CD4-positive, alpha-beta T cell (primary cell): ENCODE results near the gene IFNGR2. TPM values are rescaled to one million over a fixed set of nuclear protein-coding genes. Genes with fewer than 3 reads are reported as not detected.
"Not testable (repeated sequence)": the region's sequence is repeated elsewhere in the genome, so short reads cannot be mapped to it uniquely, and the experiment has no call there.

Experiments
- ATAC-seq: fragments of 200-7000 bp; cut with Tn5 transposase; one replicate; pipeline ENCODE4 v1.10.0; 2022; ENCODE audit warnings: mild to moderate bottlenecking; ENCODE audit not compliant: poor library complexity
- CTCF ChIA-PET: fragments of 350-600 bp; sonication (Branson Sonifier 250); formaldehyde crosslinking; loops from one replicate; lab custom pipeline; 2021; ENCODE audit warnings: antibody characterized with exemption, inconsistent platforms; lab: Charles Lee
- POLR2A ChIA-PET: fragments of 350-600 bp; sonication (Branson Sonifier 250); formaldehyde crosslinking; loops from one replicate; lab custom pipeline; 2021; ENCODE audit warnings: antibody characterized with exemption, inconsistent platforms; lab: Charles Lee
- DNase-seq, 14 experiments: peaks; one replicate each; pipeline ENCODE4 v3.0.0-alpha.2; 2013 to 2020; ENCODE audit warnings: mixed read lengths in 2 of 14
- H3K27ac ChIP-seq, 2 donors: one replicate each; pipeline versions ENCODE4 v1.5.1 to v1.7.0; 2013; ENCODE audit warnings: low read length in 2 of 2, low read depth in 1 of 2, mild to moderate bottlenecking in 1 of 2
- H3K27me3 ChIP-seq, 2 experiments: 1 replicate in 1 of 2; 2 replicates in 1 of 2; pipeline versions ENCODE4 v1.6.1 to v1.7.0; 2013; ENCODE audit warnings: low read length in 2 of 2, control low read depth in 1 of 2, mild to moderate bottlenecking in 1 of 2, moderate library complexity in 1 of 2; ENCODE audit not compliant: insufficient read depth in 2 of 2, control insufficient read depth in 1 of 2
- H3K36me3 ChIP-seq: one replicate; pipeline ENCODE4 v1.6.1; 2013; ENCODE audit warnings: low read length, control low read depth; ENCODE audit not compliant: insufficient read depth
- H3K4me1 ChIP-seq: one replicate; pipeline ENCODE4 v1.6.1; 2013; ENCODE audit warnings: low read length, control low read depth; ENCODE audit not compliant: insufficient read depth
- H3K4me3 ChIP-seq: one replicate; pipeline ENCODE4 v1.5.1; 2013; ENCODE audit warnings: mild to moderate bottlenecking, low read length, moderate library complexity
- H3K9me3 ChIP-seq, 2 experiments: 1 replicate in 1 of 2; 2 replicates in 1 of 2; pipeline versions ENCODE4 v1.6.1 to v1.7.0; 2013; ENCODE audit warnings: low read length in 2 of 2, mild to moderate bottlenecking in 2 of 2, control low read depth in 1 of 2, moderate library complexity in 1 of 2; ENCODE audit not compliant: control insufficient read depth in 1 of 2, insufficient read depth in 1 of 2
- H3K27ac Mint-ChIP-seq: one replicate; pipeline ENCODE4 v1.8.0; 2020; ENCODE audit warnings: mixed read lengths
- H3K27me3 Mint-ChIP-seq: one replicate; pipeline ENCODE4 v1.8.0; 2021; ENCODE audit warnings: mixed read lengths
- H3K36me3 Mint-ChIP-seq: one replicate; pipeline ENCODE4 v1.8.0; 2021; ENCODE audit warnings: low read depth, mixed read lengths
- H3K4me1 Mint-ChIP-seq: one replicate; pipeline ENCODE4 v1.8.0; 2021; ENCODE audit warnings: low read depth, mixed read lengths
- H3K4me3 Mint-ChIP-seq: one replicate; pipeline ENCODE4 v1.8.0; 2020; ENCODE audit warnings: mild to moderate bottlenecking, mixed read lengths
- H3K9me3 Mint-ChIP-seq: one replicate; pipeline ENCODE4 v1.8.0; 2020; ENCODE audit warnings: mixed read lengths
- intact Hi-C, 2 experiments: fragments of 100-400 bp; cut with DNase I in 1 of 2; cut with micrococcal nuclease in 1 of 2; formaldehyde crosslinking; loops; one replicate each; pipeline versions ENCODE4 v1.15.1 to v1.9.0; 2023 to 2025; cut with DNase I, micrococcal nuclease
- total RNA-seq, 174 experiments: library from RNA in 2 of 174; stranded (reverse) in 2 of 174; gene quantifications; one replicate each; pipeline ENCODE4 v1.2.3 and lab custom pipeline; 2021 to 2026
- TF ChIP-seq, protein P1 (sequence below): fragments of 200-600 bp; IDR thresholded peaks from one replicate; pipeline ENCODE4 v1.8.0; 2022; ENCODE audit warnings: antibody characterized with exemption, mild to moderate bottlenecking

The IFNGR2 gene
- total RNA-seq, 2 experiments from 2014 or later, result 14.6 to 17.7 TPM

DNA sequence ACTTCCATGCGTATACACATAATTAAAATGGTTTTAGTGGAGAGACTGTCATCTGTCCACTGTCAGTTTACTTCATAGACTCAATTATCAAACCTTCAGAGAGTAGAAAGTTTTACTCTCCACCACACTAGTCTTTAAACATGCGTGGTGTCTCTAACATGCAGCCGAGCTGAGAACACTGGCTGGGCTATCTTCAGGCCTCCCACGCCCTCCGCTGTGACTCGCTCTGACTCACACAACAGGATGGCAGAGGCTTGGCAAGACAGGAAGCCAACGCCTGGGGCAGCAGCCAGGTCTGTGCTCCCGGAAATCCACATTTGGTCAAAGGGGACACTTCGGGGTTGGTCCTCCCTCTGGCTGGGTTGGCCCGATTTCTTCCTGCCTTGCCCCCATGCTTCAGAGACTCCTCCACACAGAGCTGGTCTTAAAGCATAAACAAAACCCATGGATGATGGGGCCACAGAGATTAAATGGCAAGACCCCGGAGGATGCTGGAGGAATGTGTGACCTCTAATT lies 22.7 kb upstream of the IFNGR2 start:
- Mint-ChIP-seq H3K9me3 (no peaks in the 10 kb centered on the region), H3K4me1 (peaks cover 60% of the 10 kb centered on the region), H3K27me3 (no peaks in the 10 kb centered on the region), H3K4me3 (peak overlapping the region; percentile 81), H3K27ac (peak overlapping the region; percentile 95), H3K36me3 (no peaks in the 10 kb centered on the region)
- H3K27ac ChIP-seq, result peak overlapping the region; percentile 22 to 74
- H3K27me3 ChIP-seq, result no peaks in the 10 kb centered on the region
- DNase-seq, result peak; percentile 49 to 93 (median 80)
- TF ChIP-seq, protein P1, sequence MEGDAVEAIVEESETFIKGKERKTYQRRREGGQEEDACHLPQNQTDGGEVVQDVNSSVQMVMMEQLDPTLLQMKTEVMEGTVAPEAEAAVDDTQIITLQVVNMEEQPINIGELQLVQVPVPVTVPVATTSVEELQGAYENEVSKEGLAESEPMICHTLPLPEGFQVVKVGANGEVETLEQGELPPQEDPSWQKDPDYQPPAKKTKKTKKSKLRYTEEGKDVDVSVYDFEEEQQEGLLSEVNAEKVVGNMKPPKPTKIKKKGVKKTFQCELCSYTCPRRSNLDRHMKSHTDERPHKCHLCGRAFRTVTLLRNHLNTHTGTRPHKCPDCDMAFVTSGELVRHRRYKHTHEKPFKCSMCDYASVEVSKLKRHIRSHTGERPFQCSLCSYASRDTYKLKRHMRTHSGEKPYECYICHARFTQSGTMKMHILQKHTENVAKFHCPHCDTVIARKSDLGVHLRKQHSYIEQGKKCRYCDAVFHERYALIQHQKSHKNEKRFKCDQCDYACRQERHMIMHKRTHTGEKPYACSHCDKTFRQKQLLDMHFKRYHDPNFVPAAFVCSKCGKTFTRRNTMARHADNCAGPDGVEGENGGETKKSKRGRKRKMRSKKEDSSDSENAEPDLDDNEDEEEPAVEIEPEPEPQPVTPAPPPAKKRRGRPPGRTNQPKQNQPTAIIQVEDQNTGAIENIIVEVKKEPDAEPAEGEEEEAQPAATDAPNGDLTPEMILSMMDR, result no peak
- H3K36me3 ChIP-seq, result no peaks in the 10 kb centered on the region
- peak; percentile 76 for ATAC-seq
- peaks cover 63% of the 10 kb centered on the region for H3K4me1 ChIP-seq
- H3K4me3 ChIP-seq, result no peak overlapping the region
- POLR2A ChIA-PET, result interaction anchor here (0.7 to 4.1 kb wide), 2 partner anchors 19 to 22 kb away, joined by 3 to 25 read pairs; no protein-coding TSS in a partner anchor
- intact Hi-C loops, result loop anchor here in 1 of 2 experiments (1.0 to 5.0 kb wide), 2 partner anchors 18 to 33 kb away; no protein-coding TSS in a partner anchor
- CTCF ChIA-PET, result interaction anchor here (0.6 to 3.3 kb wide), 3 partner anchors 19 to 609 kb away, joined by 3 to 19 read pairs (median 6); partner anchors contain the start of gene PAXBP1
- H3K9me3 ChIP-seq, result no peaks in the 10 kb centered on the region

GRCh38 chr21:33381381-33381780 lies 21.8 kb upstream of the IFNGR2 start:
- peak overlapping the region in 1 of 2 donors; percentile 22 for H3K27ac ChIP-seq

GRCh38 chr21:33383056-33383888 lies 19.9 kb upstream of the IFNGR2 start:
- DNase-seq (peak in 13 of 14 experiments; percentile 31 to 94 (median 59)), ATAC-seq (peak; percentile 42)
- intact Hi-C loops, result loop anchor here (2.0 to 5.0 kb wide), 2 partner anchors 20 to 36 kb away; partner anchors contain the start of gene IFNGR2 (in 1 of the 2)
- no peaks in the 10 kb centered on the region for H3K9me3 ChIP-seq
- H3K27me3 Mint-ChIP-seq, result no peaks in the 10 kb centered on the region
- H3K4me1 Mint-ChIP-seq, result peaks cover 62% of the 10 kb centered on the region
- H3K36me3 ChIP-seq, result no peaks in the 10 kb centered on the region
- no peaks in the 10 kb centered on the region for H3K27me3 ChIP-seq
- H3K4me1 ChIP-seq, result peaks cover 66% of the 10 kb centered on the region
- ChIA-PET POLR2A (interaction anchor here (4.1 kb wide), 1 partner anchor 22 kb away, joined by 25 read pairs; no protein-coding TSS in a partner anchor), CTCF (interaction anchor here (1.4 to 5.3 kb wide), 2 partner anchors 22 to 23 kb away, joined by 9 to 34 read pairs; no protein-coding TSS in a partner anchor)
- peak overlapping the region; percentile 43 for H3K4me3 ChIP-seq
- H3K4me3 Mint-ChIP-seq, result peak overlapping the region; percentile 86
- H3K27ac Mint-ChIP-seq, result peak overlapping the region; percentile 95
- TF ChIP-seq, protein P1, result no peak
- no peaks in the 10 kb centered on the region for H3K9me3 Mint-ChIP-seq
- H3K27ac ChIP-seq, result peak overlapping the region; percentile 24 to 43
- no peaks in the 10 kb centered on the region for H3K36me3 Mint-ChIP-seq

More at GRCh38 chr21:33381381-33381780, 21.8 kb upstream of the IFNGR2 start:
- intact Hi-C loops, result loop anchor here in 1 of 2 experiments (5.0 kb wide), 1 partner anchor 34 kb away; no protein-coding TSS in a partner anchor
- H3K4me1 ChIP-seq, result peaks cover 66% of the 10 kb centered on the region
- not testable (repeated sequence) for H3K36me3 ChIP-seq, H3K27me3 Mint-ChIP-seq, DNase-seq, ATAC-seq, H3K9me3 Mint-ChIP-seq, H3K27me3 ChIP-seq, H3K36me3 Mint-ChIP-seq, H3K9me3 ChIP-seq, H3K4me3 ChIP-seq, H3K4me3 Mint-ChIP-seq
- peaks cover 62% of the 10 kb centered on the region for H3K4me1 Mint-ChIP-seq
- ChIA-PET POLR2A (interaction anchor here (4.1 kb wide), 1 partner anchor 20 kb away, joined by 25 read pairs; no protein-coding TSS in a partner anchor), CTCF (interaction anchor here (1.7 kb wide), 1 partner anchor 64 kb away, joined by 6 read pairs; no protein-coding TSS in a partner anchor)
- H3K27ac Mint-ChIP-seq, result peak overlapping the region; percentile 95
